Measurements from ENCODE around the gene CA7. TPM values are rescaled to one million over a fixed set of nuclear protein-coding genes. Genes with fewer than 3 reads are reported as not detected.

CA7 gene
- total and polyA plus RNA-seq, 4 donors = 0.30 to 0.86 (median 0.49) TPM

DNA sequence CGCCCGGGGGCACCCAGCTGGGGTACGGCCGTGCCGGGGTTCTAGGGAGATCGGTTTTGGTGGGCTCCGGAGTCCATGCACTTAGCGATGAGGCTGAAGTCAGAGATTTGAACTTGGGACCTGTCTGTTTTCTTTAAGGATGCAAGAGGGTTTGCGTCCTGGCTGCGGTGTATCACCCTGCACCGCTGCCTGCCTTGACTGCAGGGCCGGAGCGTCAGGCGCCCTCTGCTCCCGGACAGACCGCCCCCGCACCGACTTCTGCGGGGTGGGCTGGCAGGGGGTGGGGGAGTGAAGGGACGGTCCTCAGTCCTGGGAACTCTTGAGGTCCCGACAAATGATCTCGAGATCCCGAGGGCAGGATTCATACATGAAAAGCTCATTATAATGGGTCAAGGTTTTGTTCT is 36.8 kb downstream of the CA7 start:
- H3K27me3 ChIP-seq (ENCODE audit: control insufficient read depth, insufficient read depth, low read length) = no peaks in the 10 kb centered on the region
- H3K4me3 ChIP-seq (ENCODE audit: low read depth, low read length) = peak overlapping the region; percentile 90
- no peak overlapping the region for H3K27ac ChIP-seq (ENCODE audit: low read depth, low read length)
- peaks cover 14% of the 10 kb centered on the region for H3K36me3 ChIP-seq (ENCODE audit: control insufficient read depth, insufficient read depth, low read length)
- peak in 1 of 6 donors; percentile 24 for DNase-seq (ENCODE audit: low read depth in 4 of 6, low spot score in 6 of 6)
- 2% methylated on average over 19 of the region's 23 CpGs for WGBS (ENCODE audit: insufficient coverage)
- H3K4me1 ChIP-seq (ENCODE audit: control insufficient read depth, insufficient read depth, low read length) = peaks cover 13% of the 10 kb centered on the region
- no peaks in the 10 kb centered on the region for H3K9me3 ChIP-seq (ENCODE audit: control insufficient read depth, insufficient read depth, low read length)

DNA sequence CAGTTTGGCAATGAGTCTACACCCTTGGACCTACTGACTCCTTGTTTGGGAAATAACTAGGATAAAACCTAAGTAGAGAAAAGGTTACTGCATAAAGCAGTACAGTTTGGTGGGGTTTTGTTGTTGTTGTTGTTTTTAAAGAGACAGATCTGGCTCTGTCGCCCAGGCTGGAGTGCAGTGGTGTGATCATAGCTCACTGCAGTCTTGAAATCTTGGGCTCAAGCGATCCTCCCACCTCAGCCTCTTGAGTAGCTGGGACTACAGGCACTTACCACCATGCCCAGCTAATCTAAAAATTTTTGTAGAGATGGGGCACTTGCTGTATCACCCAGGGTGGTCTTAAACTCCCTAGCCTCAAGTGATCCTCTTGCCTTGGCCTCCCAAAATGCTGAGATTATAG is 37.3 kb downstream of the CA7 start:
- WGBS (ENCODE audit: insufficient coverage) = 60% methylated on average over 1 of the region's 2 CpGs
- H3K9me3 ChIP-seq (ENCODE audit: control insufficient read depth, insufficient read depth, low read length) = no peaks in the 10 kb centered on the region
- H3K4me1 ChIP-seq (ENCODE audit: control insufficient read depth, insufficient read depth, low read length) = peaks cover 13% of the 10 kb centered on the region
- H3K27ac ChIP-seq (ENCODE audit: low read depth, low read length) = no peak overlapping the region
- H3K4me3 ChIP-seq (ENCODE audit: low read depth, low read length) = peak overlapping the region; percentile 16
- no peak for DNase-seq (ENCODE audit: low read depth in 4 of 6, low spot score in 6 of 6)
- peaks cover 15% of the 10 kb centered on the region for H3K36me3 ChIP-seq (ENCODE audit: control insufficient read depth, insufficient read depth, low read length)
- H3K27me3 ChIP-seq (ENCODE audit: control insufficient read depth, insufficient read depth, low read length) = no peaks in the 10 kb centered on the region

DNA sequence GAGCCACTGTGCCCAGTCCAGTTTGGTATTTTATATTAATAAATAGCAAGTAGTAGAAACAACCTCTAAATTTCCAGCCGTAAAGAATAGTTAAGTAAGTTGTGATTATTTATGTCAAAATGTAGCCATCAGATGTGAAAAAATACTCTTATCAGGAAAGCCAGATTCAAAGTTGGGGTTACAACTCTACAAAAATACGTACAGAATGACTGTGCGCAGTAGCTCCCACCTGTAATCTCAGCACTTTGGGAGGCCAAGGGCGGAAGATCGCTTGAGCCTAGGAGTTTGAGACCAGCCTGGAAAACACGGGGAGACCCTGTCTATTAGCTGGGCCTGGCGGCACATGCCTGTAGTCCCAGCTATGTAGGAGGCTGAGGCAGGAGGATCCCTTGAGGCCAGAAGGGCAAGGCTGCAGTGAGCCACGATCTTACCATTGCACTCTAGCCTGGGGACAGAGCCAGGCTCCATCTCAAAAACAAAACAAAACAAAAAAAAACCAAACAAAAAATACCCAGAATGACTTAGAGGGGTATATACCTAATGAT is 37.8 kb downstream of the CA7 start:
- H3K4me3 ChIP-seq (ENCODE audit: low read depth, low read length) = no peak overlapping the region
- WGBS (ENCODE audit: insufficient coverage) = 98% methylated on average over 6 of the region's 8 CpGs
- peaks cover 19% of the 10 kb centered on the region for H3K36me3 ChIP-seq (ENCODE audit: control insufficient read depth, insufficient read depth, low read length)
- H3K9me3 ChIP-seq (ENCODE audit: control insufficient read depth, insufficient read depth, low read length) = no peaks in the 10 kb centered on the region
- no peak overlapping the region for H3K27ac ChIP-seq (ENCODE audit: low read depth, low read length)
- H3K4me1 ChIP-seq (ENCODE audit: control insufficient read depth, insufficient read depth, low read length) = peaks cover 13% of the 10 kb centered on the region
- DNase-seq (ENCODE audit: low read depth in 4 of 6, low spot score in 6 of 6) = no peak
- no peaks in the 10 kb centered on the region for H3K27me3 ChIP-seq (ENCODE audit: control insufficient read depth, insufficient read depth, low read length)

DNA sequence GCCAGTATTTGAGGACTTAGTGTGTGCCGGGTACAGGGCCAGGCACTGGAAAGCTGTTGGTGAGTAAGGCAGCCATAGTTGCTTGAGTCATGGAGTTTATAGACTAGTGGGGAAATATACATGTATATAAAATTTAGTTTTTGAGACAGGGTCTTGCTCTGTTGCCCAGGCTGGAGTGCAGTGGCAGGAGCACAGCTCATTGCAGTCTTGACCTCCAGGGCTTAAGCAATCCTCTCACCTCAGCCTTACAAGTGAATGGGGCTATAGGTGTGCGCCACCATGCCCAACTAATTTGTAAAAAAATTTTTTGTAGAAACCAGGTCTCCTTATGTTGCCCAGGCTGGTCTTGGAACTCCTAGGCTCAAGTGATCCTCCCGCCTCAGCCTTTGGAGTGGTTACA is 38.5 kb downstream of the CA7 start:
- WGBS (ENCODE audit: insufficient coverage) = 83% methylated on average over 1 of the region's 3 CpGs
- H3K4me1 ChIP-seq (ENCODE audit: control insufficient read depth, insufficient read depth, low read length) = peaks cover 13% of the 10 kb centered on the region
- no peak for DNase-seq (ENCODE audit: low read depth in 4 of 6, low spot score in 6 of 6)
- H3K27ac ChIP-seq (ENCODE audit: low read depth, low read length) = no peak overlapping the region
- H3K27me3 ChIP-seq (ENCODE audit: control insufficient read depth, insufficient read depth, low read length) = no peaks in the 10 kb centered on the region
- H3K4me3 ChIP-seq (ENCODE audit: low read depth, low read length) = no peak overlapping the region
- H3K9me3 ChIP-seq (ENCODE audit: control insufficient read depth, insufficient read depth, low read length) = no peaks in the 10 kb centered on the region
- H3K36me3 ChIP-seq (ENCODE audit: control insufficient read depth, insufficient read depth, low read length) = peaks cover 19% of the 10 kb centered on the region

DNA sequence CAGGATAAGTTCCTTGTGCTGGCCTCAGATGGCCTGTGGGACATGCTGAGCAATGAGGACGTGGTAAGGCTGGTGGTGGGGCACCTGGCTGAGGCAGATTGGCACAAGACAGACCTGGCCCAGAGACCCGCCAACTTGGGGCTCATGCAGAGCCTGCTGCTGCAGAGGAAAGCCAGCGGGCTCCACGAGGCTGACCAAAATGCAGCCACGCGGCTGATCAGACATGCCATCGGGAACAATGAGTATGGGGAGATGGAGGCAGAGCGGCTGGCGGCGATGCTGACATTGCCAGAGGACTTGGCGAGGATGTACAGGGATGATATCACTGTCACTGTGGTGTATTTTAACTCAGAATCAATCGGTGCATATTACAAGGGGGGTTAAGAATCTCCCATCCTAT is 41.3 kb downstream of the CA7 start:
- no peaks in the 10 kb centered on the region for H3K27me3 ChIP-seq (ENCODE audit: control insufficient read depth, insufficient read depth, low read length)
- H3K9me3 ChIP-seq (ENCODE audit: control insufficient read depth, insufficient read depth, low read length) = no peaks in the 10 kb centered on the region
- H3K36me3 ChIP-seq (ENCODE audit: control insufficient read depth, insufficient read depth, low read length) = peaks cover 19% of the 10 kb centered on the region
- no peak overlapping the region for H3K4me3 ChIP-seq (ENCODE audit: low read depth, low read length)
- DNase-seq (ENCODE audit: low read depth in 4 of 6, low spot score in 6 of 6) = no peak
- H3K27ac ChIP-seq (ENCODE audit: low read depth, low read length) = no peak overlapping the region
- WGBS (ENCODE audit: insufficient coverage) = 85% methylated on average over 11 of the region's 12 CpGs
- peaks cover 6% of the 10 kb centered on the region for H3K4me1 ChIP-seq (ENCODE audit: control insufficient read depth, insufficient read depth, low read length)

DNA sequence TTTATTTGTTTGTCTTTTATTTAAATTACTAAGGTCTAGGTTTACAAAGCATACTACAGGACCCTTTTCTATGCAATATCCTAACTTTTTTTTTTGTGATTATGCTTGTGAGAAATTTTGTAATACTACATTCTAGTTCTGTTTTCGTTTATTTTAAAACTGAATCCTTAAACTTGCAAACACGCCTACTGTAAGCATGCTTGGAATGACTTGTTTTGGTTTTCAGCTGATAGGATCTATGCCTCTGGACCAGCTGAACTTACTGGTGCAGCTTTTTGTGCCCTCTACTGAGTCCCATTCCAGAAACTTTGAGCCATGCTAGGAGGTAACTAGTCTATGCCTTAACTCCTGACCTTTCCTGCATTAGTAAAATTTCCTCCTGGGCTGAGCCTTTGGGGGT is 42.1 kb downstream of the CA7 start:
- 100% methylated on average over 1 of the region's 2 CpGs for WGBS (ENCODE audit: insufficient coverage)
- H3K27me3 ChIP-seq (ENCODE audit: control insufficient read depth, insufficient read depth, low read length) = no peaks in the 10 kb centered on the region
- peaks cover 19% of the 10 kb centered on the region for H3K36me3 ChIP-seq (ENCODE audit: control insufficient read depth, insufficient read depth, low read length)
- H3K4me3 ChIP-seq (ENCODE audit: low read depth, low read length) = no peak overlapping the region
- H3K27ac ChIP-seq (ENCODE audit: low read depth, low read length) = no peak overlapping the region
- no peak for DNase-seq (ENCODE audit: low read depth in 4 of 6, low spot score in 6 of 6)
- no peaks in the 10 kb centered on the region for H3K9me3 ChIP-seq (ENCODE audit: control insufficient read depth, insufficient read depth, low read length)
- peaks cover 1% of the 10 kb centered on the region for H3K4me1 ChIP-seq (ENCODE audit: control insufficient read depth, insufficient read depth, low read length)

DNA sequence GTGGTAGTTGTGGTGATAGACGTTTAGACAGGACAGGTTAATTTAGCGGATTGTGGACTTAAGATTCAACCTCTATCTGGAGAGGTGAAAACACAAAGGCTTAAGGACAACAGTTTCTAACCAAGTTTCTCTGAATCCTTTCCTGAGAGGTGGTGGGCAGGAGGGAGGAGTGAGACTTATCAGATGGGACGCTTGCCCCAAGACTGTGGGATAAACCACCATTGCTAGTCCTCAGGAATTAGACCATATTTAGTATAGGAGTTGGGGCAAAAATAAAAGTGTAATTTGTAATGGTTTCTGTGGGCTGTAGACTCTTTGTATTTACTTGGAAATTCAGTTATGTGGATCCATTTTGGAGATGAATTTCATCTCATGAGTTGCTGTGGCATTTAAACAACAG is 42.7 kb downstream of the CA7 start:
- no peak overlapping the region for H3K4me3 ChIP-seq (ENCODE audit: low read depth, low read length)
- peaks cover 21% of the 10 kb centered on the region for H3K36me3 ChIP-seq (ENCODE audit: control insufficient read depth, insufficient read depth, low read length)
- H3K27ac ChIP-seq (ENCODE audit: low read depth, low read length) = no peak overlapping the region
- peaks cover 5% of the 10 kb centered on the region for H3K4me1 ChIP-seq (ENCODE audit: control insufficient read depth, insufficient read depth, low read length)
- no peak for DNase-seq (ENCODE audit: low read depth in 4 of 6, low spot score in 6 of 6)
- H3K27me3 ChIP-seq (ENCODE audit: control insufficient read depth, insufficient read depth, low read length) = no peaks in the 10 kb centered on the region
- no peaks in the 10 kb centered on the region for H3K9me3 ChIP-seq (ENCODE audit: control insufficient read depth, insufficient read depth, low read length)
- 80% methylated on average over 3 of the region's 3 CpGs for WGBS (ENCODE audit: insufficient coverage)

DNA sequence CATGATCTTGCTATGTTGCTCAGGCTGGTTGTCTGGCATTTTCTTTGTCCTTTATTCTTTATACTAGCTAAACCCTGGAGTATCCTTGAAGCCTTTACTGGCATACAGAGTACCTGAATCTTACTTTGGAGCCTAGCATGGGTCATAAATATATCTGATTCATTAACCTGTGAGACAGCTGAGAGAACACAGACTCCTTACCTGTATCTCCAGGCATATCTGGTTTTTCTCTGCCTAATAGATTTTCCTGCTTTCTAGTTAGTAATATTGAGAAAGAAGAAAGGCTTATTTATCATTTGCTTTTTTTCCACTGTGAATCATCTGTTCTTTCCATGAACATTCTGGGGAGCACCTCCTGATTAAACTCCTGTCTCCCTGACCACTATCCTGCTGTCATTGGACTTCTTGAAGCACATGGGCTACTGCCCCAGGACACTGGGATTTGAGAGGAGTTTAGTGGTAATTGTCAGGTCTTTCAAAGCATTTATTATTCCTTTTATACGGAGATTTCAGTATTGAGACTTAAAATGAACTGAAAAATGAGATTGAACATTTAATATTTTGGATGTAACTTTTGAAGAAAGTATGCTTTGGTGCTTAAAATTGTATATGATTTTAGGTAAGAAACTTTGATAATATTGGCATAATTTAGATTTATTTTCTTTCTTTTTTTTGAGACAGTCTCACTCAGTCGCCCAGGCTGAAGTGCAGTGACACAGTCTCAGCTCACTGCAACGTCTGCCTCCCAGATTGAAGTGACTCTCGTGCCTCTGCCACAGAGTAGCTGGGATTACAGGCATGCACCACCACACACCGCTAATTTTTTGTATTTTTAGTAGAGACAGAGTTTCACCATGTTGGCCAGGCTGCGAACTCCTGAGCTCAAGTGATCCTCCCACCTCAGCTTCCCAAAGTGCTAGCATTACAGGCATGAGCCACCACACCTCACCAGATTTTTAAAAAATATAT is 44.7 kb downstream of the CA7 start:
- WGBS (ENCODE audit: insufficient coverage) = no CpG with 5 or more reads among the region's 6 CpGs

DNA sequence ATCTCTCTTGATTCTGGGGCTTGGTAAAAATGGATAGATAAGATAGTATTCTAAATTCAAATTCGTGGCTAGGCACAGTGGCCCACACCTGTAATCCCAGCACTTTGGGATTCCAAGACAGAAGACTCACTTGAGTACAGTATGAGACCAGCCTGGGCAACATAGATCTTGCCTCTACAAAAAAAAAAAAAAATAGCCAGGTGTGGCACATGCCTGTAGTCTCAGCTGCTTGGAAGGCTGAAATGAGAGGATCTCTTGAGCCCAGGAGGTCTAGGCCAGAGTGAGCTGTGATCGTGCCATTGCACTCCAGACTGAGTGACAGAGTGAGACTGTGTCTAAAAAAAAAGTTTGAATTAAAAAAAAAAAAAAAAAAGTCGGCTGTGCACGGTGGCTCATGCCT is 45.4 kb downstream of the CA7 start:
- H3K27me3 ChIP-seq (ENCODE audit: control insufficient read depth, insufficient read depth, low read length) = no peaks in the 10 kb centered on the region
- DNase-seq (ENCODE audit: low read depth in 4 of 6, low spot score in 6 of 6) = no peak
- no peak overlapping the region for H3K4me3 ChIP-seq (ENCODE audit: low read depth, low read length)
- no peak overlapping the region for H3K27ac ChIP-seq (ENCODE audit: low read depth, low read length)
- H3K9me3 ChIP-seq (ENCODE audit: control insufficient read depth, insufficient read depth, low read length) = no peaks in the 10 kb centered on the region
- no CpG with 5 or more reads among the region's 4 CpGs for WGBS (ENCODE audit: insufficient coverage)
- peaks cover 5% of the 10 kb centered on the region for H3K4me1 ChIP-seq (ENCODE audit: control insufficient read depth, insufficient read depth, low read length)
- H3K36me3 ChIP-seq (ENCODE audit: control insufficient read depth, insufficient read depth, low read length) = peaks cover 18% of the 10 kb centered on the region

More for the DNA sequence above, 44.7 kb downstream of the CA7 start:
- Histone ChIP-seq H3K27ac (ENCODE audit: low read depth, low read length) (no peak overlapping the region), H3K9me3 (ENCODE audit: control insufficient read depth, insufficient read depth, low read length) (no peaks in the 10 kb centered on the region), H3K27me3 (ENCODE audit: control insufficient read depth, insufficient read depth, low read length) (no peaks in the 10 kb centered on the region), H3K36me3 (ENCODE audit: control insufficient read depth, insufficient read depth, low read length) (peaks cover 21% of the 10 kb centered on the region), H3K4me3 (ENCODE audit: low read depth, low read length) (no peak overlapping the region), H3K4me1 (ENCODE audit: control insufficient read depth, insufficient read depth, low read length) (peaks cover 5% of the 10 kb centered on the region)
- DNase-seq (ENCODE audit: low read depth in 4 of 6, low spot score in 6 of 6) = no peak

DNA sequence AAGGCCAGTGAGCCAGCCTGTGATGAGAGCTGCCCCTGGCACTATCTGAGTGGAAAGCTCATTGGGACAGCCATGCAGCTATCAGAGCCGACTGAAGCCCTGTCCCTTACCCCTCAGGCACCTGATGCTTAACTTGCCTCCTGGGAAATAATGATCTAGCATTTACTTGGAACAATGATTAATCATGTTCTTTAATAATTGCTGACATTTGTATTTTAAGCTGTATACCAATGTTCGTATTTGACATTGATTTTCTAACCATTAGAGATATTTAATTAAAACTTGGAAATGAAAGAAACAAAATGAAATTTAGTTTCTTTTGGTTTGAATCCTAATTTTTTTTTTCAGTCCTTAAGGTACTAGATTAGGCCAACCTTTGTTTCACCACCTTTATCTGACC is 46.6 kb downstream of the CA7 start:
- no peak for DNase-seq (ENCODE audit: low read depth in 4 of 6, low spot score in 6 of 6)
- H3K4me1 ChIP-seq (ENCODE audit: control insufficient read depth, insufficient read depth, low read length) = peaks cover 15% of the 10 kb centered on the region
- H3K36me3 ChIP-seq (ENCODE audit: control insufficient read depth, insufficient read depth, low read length) = peaks cover 7% of the 10 kb centered on the region
- no peaks in the 10 kb centered on the region for H3K27me3 ChIP-seq (ENCODE audit: control insufficient read depth, insufficient read depth, low read length)
- WGBS (ENCODE audit: insufficient coverage) = no CpG with 5 or more reads among the region's 2 CpGs
- no peaks in the 10 kb centered on the region for H3K9me3 ChIP-seq (ENCODE audit: control insufficient read depth, insufficient read depth, low read length)
- H3K4me3 ChIP-seq (ENCODE audit: low read depth, low read length) = no peak overlapping the region
- no peak overlapping the region for H3K27ac ChIP-seq (ENCODE audit: low read depth, low read length)

Data from spinal cord (tissue), 10 donors.